Right lobe of liver (tissue), 6 donors: ENCODE results near the gene ATP1B2. TPM values are rescaled to one million over a fixed set of nuclear protein-coding genes. Genes with fewer than 3 reads are reported as not detected.

Experiments
- ATAC-seq, 4 donors: fragments of 200-7000 bp; cut with Tn5 transposase; one replicate each; pipeline ENCODE4 v1.9.1; 2020; ENCODE audit warnings: mild to moderate bottlenecking in 4 of 4, moderate library complexity in 4 of 4
- DNase-seq, 3 donors: peaks; one replicate each; pipeline ENCODE4 v3.0.0-alpha.2; 2020
- H3K27ac ChIP-seq, 3 donors: fragments of 200-600 bp; one replicate each; pipeline ENCODE4 v1.8.0; 2022
- H3K27me3 ChIP-seq, 2 donors: fragments of 200-600 bp; one replicate each; pipeline ENCODE4 v1.8.0; 2022
- H3K36me3 ChIP-seq, 4 donors: fragments of 200-600 bp; sonication (generic) in 1 of 4; one replicate each; pipeline versions ENCODE4 v1.5.1 to v1.8.0; 2017 to 2022; ENCODE audit warnings: control low read depth in 1 of 4
- H3K4me1 ChIP-seq, 4 donors: fragments of 200-600 bp; sonication (generic) in 1 of 4; one replicate each; pipeline versions ENCODE4 v1.5.1 to v1.8.0; 2017 to 2022; ENCODE audit warnings: control low read depth in 1 of 4
- H3K4me3 ChIP-seq, 3 donors: fragments of 200-600 bp; one replicate each; pipeline ENCODE4 v1.8.0; 2022
- H3K9me3 ChIP-seq, 4 donors: fragments of 200-600 bp; sonication (generic) in 1 of 4; one replicate each; pipeline versions ENCODE4 v1.5.1 to v1.8.0; 2017 to 2022; ENCODE audit warnings: control low read depth in 1 of 4
- CTCF ChIP-seq, 4 donors: fragments of 200-600 bp in 3 of 4; fragments of 450-650 bp in 1 of 4; IDR thresholded peaks; one replicate each; pipeline versions ENCODE4 v1.5.1 to v1.8.0; 2016 to 2022; ENCODE audit warnings: antibody characterized with exemption in 4 of 4, mild to moderate bottlenecking in 2 of 4
- POLR2A ChIP-seq: fragments of 450-650 bp; IDR thresholded peaks from one replicate; pipeline ENCODE4 v1.6.1; 2017; ENCODE audit warnings: antibody characterized with exemption, mild to moderate bottlenecking
- WGBS: methylation state at CpG from one replicate; pipeline ENCODE4 v1.1.6; 2018; ENCODE audit warnings: low coverage, low lambda C conversion rate; ENCODE audit not compliant: insufficient coverage; ENCODE audit errors: missing lambda C conversion rate; 5-methylcytosine and 5-hydroxymethylcytosine counted together
- intact Hi-C, 2 donors: fragments of 100-400 bp; cut with DNase I; formaldehyde crosslinking; loops; one replicate each; pipeline versions ENCODE4 v1.11.2 to v1.14.1; 2022
- total RNA-seq, 6 experiments: library from RNA; depleted of rRNA in 2 of 6; stranded (reverse); fragments of >200 nt in 2 of 6; fragmentation: NEBNext Ultra II Directional in 3 of 6; extraction: Animal tissue kit (Norgen Biotek cat#: 25700) in 3 of 6; gene quantifications; one replicate each; pipeline versions ENCODE4 v1.1.0 to v1.2.4, GENCODE V29; 2016 to 2023
- donor health status: DM: no; HTN: yes; CAD: no.
- donor health status: DM: no; HTN: no; CAD: no.
- donor health status: DM: no; HTN: no; CAD: no.
- donor health status: DM: no; HTN: yes; CAD: no.
- donor health status: DM: no; HTN: yes; CAD: no.

Gene ATP1B2
- total RNA-seq, 6 experiments from 2014 or later, result 0.43 to 1.7 (median 0.91) TPM

DNA sequence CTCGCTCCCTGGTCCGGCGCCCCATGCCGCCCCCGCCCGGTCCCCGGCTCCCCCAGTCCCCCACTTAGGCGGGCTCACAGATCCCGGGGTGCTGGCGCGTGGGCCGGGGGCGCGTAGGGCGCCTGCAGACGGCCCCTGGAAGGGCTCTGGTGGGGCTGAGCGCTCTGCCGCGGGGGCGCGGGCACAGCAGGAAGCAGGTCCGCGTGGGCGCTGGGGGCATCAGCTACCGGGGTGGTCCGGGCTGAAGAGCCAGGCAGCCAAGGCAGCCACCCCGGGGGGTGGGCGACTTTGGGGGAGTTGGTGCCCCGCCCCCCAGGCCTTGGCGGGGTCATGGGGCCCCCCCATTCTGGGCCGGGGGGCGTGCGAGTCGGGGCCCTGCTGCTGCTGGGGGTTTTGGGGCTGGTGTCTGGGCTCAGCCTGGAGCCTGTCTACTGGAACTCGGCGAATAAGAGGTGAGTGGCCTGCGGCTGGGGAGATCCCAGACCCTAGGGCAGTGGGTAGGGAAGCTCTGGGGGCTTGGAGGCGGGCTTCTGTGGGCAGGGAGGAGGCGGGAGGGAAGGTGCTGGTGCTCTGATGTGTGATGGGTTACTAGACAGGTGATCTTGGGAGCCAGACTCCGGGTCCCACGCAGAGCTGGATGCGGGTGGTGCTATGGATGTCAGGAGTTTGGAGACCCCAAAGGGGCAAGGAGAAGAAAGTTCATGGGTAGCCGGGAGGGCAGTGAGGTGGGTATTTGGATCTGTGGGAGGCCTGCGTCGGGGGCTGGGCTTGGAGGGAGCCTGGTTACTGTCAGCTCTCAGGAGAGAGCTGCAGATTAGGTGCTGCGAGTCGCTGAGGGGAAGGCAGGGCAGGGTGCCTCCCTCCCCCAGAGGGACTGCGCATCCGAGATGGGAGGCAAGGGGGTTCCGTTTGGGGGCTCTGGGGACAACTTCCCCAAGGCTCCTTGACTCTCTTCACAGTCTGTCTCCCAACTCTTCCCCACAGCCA lies 54.8 kb downstream of the ATP1B2 start:
- Histone ChIP-seq H3K36me3 (peaks cover 0 to 6% (median 0%) of the 10 kb centered on the region in 4 donors), H3K27ac (no peak overlapping the region), H3K27me3 (no peaks in the 10 kb centered on the region), H3K9me3 (no peaks in the 10 kb centered on the region), H3K4me3 (peak overlapping the region; percentile 9 to 14 (median 13)), H3K4me1 (no peaks in the 10 kb centered on the region)
- DNase-seq (no peak), ATAC-seq (no peak)
- WGBS, result 9% methylated on average over 19 of the region's 50 CpGs
- intact Hi-C loops, result no loop called here
- no peak for TF ChIP-seq POLR2A
- TF ChIP-seq CTCF (IDR thresholded peaks at IDR 0.05), result no peak

GRCh38 chr17:7706631-7707354 lies 56.1 kb downstream of the ATP1B2 start:
- WGBS, result 75% methylated on average over 3 of the region's 3 CpGs
- Histone ChIP-seq H3K9me3 (no peaks in the 10 kb centered on the region), H3K4me3 (no peak overlapping the region), H3K27me3 (no peaks in the 10 kb centered on the region), H3K4me1 (no peaks in the 10 kb centered on the region), H3K36me3 (peaks cover 0 to under 1% (median 0%) of the 10 kb centered on the region in 4 donors), H3K27ac (no peak overlapping the region)
- TF ChIP-seq CTCF (IDR thresholded peaks at IDR 0.05), result no peak
- no peak for TF ChIP-seq POLR2A
- no peak for ATAC-seq
- intact Hi-C loops, result no loop called here
- no peak for DNase-seq

Other genes with a start within 250 kb of the ATP1B2 start
- 10 to 100 TPM; 56.4 to 95.4 (median 68.9) TPM for gene TMEM256, start 246.8 kb upstream of the ATP1B2 start, total RNA-seq
- 1 to 10 TPM; 1.3 to 5.3 (median 3.0) TPM for gene NLGN2, start 243.1 kb upstream of the ATP1B2 start, total RNA-seq
- gene SPEM1, start 230.6 kb upstream of the ATP1B2 start, total RNA-seq, result not detected
- not detected for gene SPEM2, start 225.3 kb upstream of the ATP1B2 start, total RNA-seq
- not detected for gene SPEM3, start 222.1 kb upstream of the ATP1B2 start, total RNA-seq
- gene TMEM102, start 215.5 kb upstream of the ATP1B2 start, total RNA-seq, result 1 to 10 TPM; 2.3 to 8.4 (median 4.0) TPM
- gene FGF11, start 211.4 kb upstream of the ATP1B2 start, total RNA-seq, result under 1 TPM in 5 of 6 experiments, not detected in 1; 0.37 to 0.84 (median 0.68) TPM
- gene CHRNB1, start 205.9 kb upstream of the ATP1B2 start, total RNA-seq, result 10 to 100 TPM in 2 of 6 experiments, 1 to 10 TPM in 4; 6.0 to 12.3 (median 8.2) TPM
- gene ZBTB4, start 171.3 kb upstream of the ATP1B2 start, total RNA-seq, result 10 to 100 TPM in 1 of 6 experiments, 1 to 10 TPM in 5; 5.7 to 10.5 (median 7.9) TPM
- not detected for gene SLC35G6, start 169.5 kb upstream of the ATP1B2 start, total RNA-seq
- 10 to 100 TPM; 36.1 to 49.9 (median 46.0) TPM for gene POLR2A, start 166.6 kb upstream of the ATP1B2 start, total RNA-seq
- gene TNFSF12, start 101.9 kb upstream of the ATP1B2 start, total RNA-seq, result 10 to 100 TPM in 4 of 6 experiments, 1 to 10 TPM in 2; 6.1 to 14.7 (median 11.4) TPM
- 10 to 100 TPM in 2 of 6 experiments, 1 to 10 TPM in 4; 4.3 to 13.0 (median 6.2) TPM for gene TNFSF13, start 92.2 kb upstream of the ATP1B2 start, total RNA-seq
- 10 to 100 TPM; 12.3 to 33.9 (median 15.1) TPM for gene SENP3, start 89.0 kb upstream of the ATP1B2 start, total RNA-seq
- gene CD68, start 71.3 kb upstream of the ATP1B2 start, total RNA-seq, result 100 to 1,000 TPM in 1 of 6 experiments, 10 to 100 TPM in 5; 31.6 to 179 (median 51.1) TPM
- 100 to 1,000 TPM in 2 of 6 experiments, 10 to 100 TPM in 4; 54.2 to 199 (median 63.3) TPM for gene MPDU1, start 67.1 kb upstream of the ATP1B2 start, total RNA-seq
- gene SOX15, start 60.8 kb upstream of the ATP1B2 start, total RNA-seq, result not detected
- gene FXR2, start 36.0 kb upstream of the ATP1B2 start, total RNA-seq, result 10 to 100 TPM; 14.3 to 23.2 (median 16.7) TPM
- 100 to 1,000 TPM in 5 of 6 experiments, 10 to 100 TPM in 1; 99.3 to 187 (median 120) TPM for gene SAT2, start 23.1 kb upstream of the ATP1B2 start, total RNA-seq
- gene SHBG, start 20.8 kb upstream of the ATP1B2 start, total RNA-seq, result 10 to 100 TPM in 5 of 6 experiments, 1 to 10 TPM in 1; 2.4 to 70.2 (median 15.4) TPM
- gene TP53, start 36.6 kb downstream of the ATP1B2 start, total RNA-seq, result 10 to 100 TPM; 12.9 to 30.0 (median 23.0) TPM
- gene WRAP53, start 37.6 kb downstream of the ATP1B2 start, total RNA-seq, result 1 to 10 TPM; 1.9 to 3.8 (median 3.0) TPM
- gene EFNB3, start 54.3 kb downstream of the ATP1B2 start, total RNA-seq, result 1 to 10 TPM in 1 of 6 experiments, under 1 TPM in 5; 0.26 to 1.1 (median 0.83) TPM
- gene DNAH2, start 66.8 kb downstream of the ATP1B2 start, total RNA-seq, result under 1 TPM; 0.12 to 0.38 (median 0.27) TPM
- gene KDM6B, start 183.3 kb downstream of the ATP1B2 start, total RNA-seq, result 10 to 100 TPM in 4 of 6 experiments, 1 to 10 TPM in 2; 6.1 to 12.8 (median 10.9) TPM
- 1 to 10 TPM in 4 of 6 experiments, under 1 TPM in 2; 0.74 to 2.4 (median 1.2) TPM for gene TMEM88, start 204.1 kb downstream of the ATP1B2 start, total RNA-seq
- 10 to 100 TPM; 27.2 to 43.0 (median 30.8) TPM for gene NAA38, start 206.6 kb downstream of the ATP1B2 start, total RNA-seq
- 10 to 100 TPM in 1 of 6 experiments, 1 to 10 TPM in 5; 6.0 to 11.7 (median 7.4) TPM for gene CYB5D1, start 207.1 kb downstream of the ATP1B2 start, total RNA-seq
- gene CHD3, start 237.9 kb downstream of the ATP1B2 start, total RNA-seq, result 1 to 10 TPM; 3.2 to 7.2 (median 5.1) TPM